GM19025 (cell line): ENCODE measurements around the gene KCNT1.

Experiments
- ATAC-seq: cut with Tn5 transposase; IDR thresholded peaks from one replicate; pipeline ENCODE4 v1.9.1; 2021; ENCODE audit warnings: mild to moderate bottlenecking, low read depth, moderate library complexity; ENCODE audit not compliant: unreplicated experiment

The KCNT1 gene

DNA sequence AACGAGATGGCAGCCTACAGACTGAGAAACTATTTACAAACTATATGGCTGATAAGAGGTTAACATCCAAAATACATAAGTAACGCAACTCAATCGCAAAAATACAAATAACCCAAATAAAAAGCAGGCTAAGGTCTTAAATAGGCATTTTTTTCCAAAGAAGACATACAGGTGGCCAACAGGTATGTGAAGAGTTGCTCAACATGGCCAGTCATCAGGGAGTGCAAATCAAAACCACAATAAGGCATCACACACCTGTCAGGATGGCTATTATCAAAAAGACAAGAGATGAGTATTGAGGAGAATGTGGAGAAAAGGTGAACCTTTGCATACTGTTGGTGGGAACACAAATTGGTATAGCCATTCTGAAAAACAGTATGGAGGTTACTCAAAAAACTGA, 131.9 kb downstream of the KCNT1 start:
- no peak for ATAC-seq

DNA sequence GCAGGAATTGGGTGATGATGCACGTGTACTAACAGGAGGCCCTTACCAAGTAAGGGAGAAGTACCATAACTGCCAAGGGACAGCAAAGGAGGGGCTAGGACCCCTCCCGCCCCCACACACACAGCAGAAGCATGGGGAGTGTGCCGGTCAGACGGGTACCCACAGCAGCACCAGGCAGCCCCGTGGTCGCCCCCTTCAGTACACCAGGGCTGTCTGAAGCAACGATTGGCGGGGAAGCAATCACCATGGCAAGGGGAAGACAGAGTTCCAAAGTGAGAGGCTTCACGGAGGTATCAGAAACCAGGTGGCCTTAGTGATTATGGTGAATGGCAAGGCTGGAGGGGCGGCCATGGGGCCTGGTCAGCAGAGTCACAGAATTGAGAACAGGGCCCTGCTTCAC, 133.1 kb downstream of the KCNT1 start:
- no peak for ATAC-seq

DNA sequence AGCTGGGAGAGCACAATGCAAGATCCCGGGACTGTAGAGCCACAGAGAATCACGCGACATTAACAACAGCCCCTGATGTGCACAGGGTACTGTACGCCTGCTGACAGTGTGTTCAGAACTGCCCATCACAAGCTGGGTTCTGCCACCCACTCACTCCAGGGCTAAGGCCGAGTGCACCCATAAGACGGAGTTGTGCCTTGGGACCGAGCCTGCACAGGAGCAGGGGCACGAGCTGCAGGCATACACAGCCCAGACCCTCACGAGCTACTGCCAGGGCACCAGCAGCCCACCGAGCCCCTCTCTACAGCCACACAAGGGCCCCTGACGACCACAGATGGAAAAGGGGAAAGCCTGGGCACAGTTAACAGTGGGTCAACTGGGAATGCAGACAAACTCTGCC, 137.5 kb downstream of the KCNT1 start:
- no peak for ATAC-seq

DNA sequence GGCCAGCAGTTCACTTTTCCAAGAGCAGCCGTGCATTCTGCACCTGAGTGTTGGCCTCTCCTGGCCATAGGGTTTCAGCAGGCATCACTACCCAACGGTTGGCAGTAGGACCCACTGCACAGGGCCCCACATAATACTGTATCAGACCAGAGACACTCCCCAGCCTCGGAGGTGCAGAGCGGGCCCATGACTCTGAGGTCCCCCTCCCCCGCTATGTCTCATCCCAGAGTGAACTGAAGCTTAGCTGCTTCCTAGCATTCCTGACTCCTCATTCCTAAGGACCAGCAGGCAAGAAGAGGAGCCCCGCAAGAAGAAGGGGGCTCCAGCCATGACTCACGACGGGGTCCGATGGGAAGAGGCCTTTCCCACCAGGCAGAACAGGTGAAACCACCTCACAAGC, 138.1 kb downstream of the KCNT1 start:
- no peak for ATAC-seq

DNA sequence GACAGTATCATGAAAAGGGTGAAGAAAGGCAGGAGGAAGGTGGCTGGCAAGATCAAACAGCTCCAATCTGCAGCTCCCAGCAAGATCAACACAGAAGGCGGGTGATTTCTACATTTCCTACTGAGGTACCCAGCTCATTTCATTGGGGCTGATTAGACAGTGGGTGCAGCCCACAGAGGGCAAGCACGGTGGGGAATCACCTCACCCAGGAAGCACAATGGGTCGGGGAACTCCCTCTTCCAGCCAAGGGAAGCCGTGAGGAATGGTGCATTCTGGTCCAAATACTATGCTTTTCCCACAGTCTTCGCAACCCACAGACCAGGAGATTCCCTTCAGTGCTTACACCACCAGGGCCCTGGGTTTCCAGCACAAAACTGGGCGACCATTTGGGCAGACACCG, 138.6 kb downstream of the KCNT1 start:
- no peak for ATAC-seq
